B cell (primary cell): ENCODE measurements around the gene MLH3. TPM values are rescaled to one million over a fixed set of nuclear protein-coding genes. Genes with fewer than 3 reads are reported as not detected.

Experiments used
- ATAC-seq: fragments of 200-7000 bp; cut with Tn5 transposase; one replicate; pipeline ENCODE4 v1.10.0; 2021; ENCODE audit warnings: low read depth, mild to moderate bottlenecking, moderate number of reproducible peaks, moderate library complexity
- CTCF ChIA-PET: fragments of 350-600 bp; sonication (Branson Sonifier 250); formaldehyde crosslinking; loops from one replicate; lab custom pipeline; 2021; ENCODE audit warnings: antibody characterized with exemption, inconsistent platforms; lab: Charles Lee
- POLR2A ChIA-PET: fragments of 350-600 bp; sonication (Branson Sonifier 250); formaldehyde crosslinking; loops from one replicate; lab custom pipeline; 2021; ENCODE audit warnings: antibody characterized with exemption; lab: Charles Lee
- DNase-seq: peaks from one replicate; pipeline ENCODE4 v3.0.0; 2013
- H2AFZ ChIP-seq: 2 replicates; pipeline ENCODE4 v1.6.1; 2012; ENCODE audit warnings: mild to moderate bottlenecking, low read depth, low read length; ENCODE audit not compliant: insufficient read depth, poor library complexity, severe bottlenecking
- H3K27ac ChIP-seq, 2 donors: 1 replicate in 1 of 2; 2 replicates in 1 of 2; pipeline ENCODE4 v1.5.1; 2012 to 2013; ENCODE audit warnings: low read length in 2 of 2, mild to moderate bottlenecking in 2 of 2, moderate library complexity in 1 of 2
- H3K27me3 ChIP-seq, 4 experiments: fragments of 200-600 bp in 1 of 4; sonication (generic) in 1 of 4; replicated peaks in 1 of 4; 1 replicate in 2 of 4; 2 replicates in 2 of 4; pipeline versions ENCODE4 v1.6.1 to v1.7.0; 2013 to 2016; ENCODE audit warnings: low read length in 3 of 4, mild to moderate bottlenecking in 2 of 4, mixed read lengths in 1 of 4, moderate library complexity in 1 of 4; ENCODE audit not compliant: insufficient read depth in 4 of 4, control insufficient read depth in 3 of 4; ENCODE audit errors: control extremely low read depth in 1 of 4
- H3K36me3 ChIP-seq, 2 experiments: replicated peaks in 1 of 2; 1 replicate in 1 of 2; 2 replicates in 1 of 2; pipeline versions ENCODE4 v1.6.1 to v1.7.1; 2013; ENCODE audit warnings: low read length in 1 of 2; ENCODE audit not compliant: insufficient read depth in 2 of 2, control insufficient read depth in 1 of 2; ENCODE audit errors: control extremely low read depth in 1 of 2, extremely low read depth in 1 of 2
- H3K4me1 ChIP-seq, 2 donors: fragments of 200-600 bp in 1 of 2; sonication (generic) in 1 of 2; 1 replicate in 1 of 2; 2 replicates in 1 of 2; pipeline versions ENCODE4 v1.5.1 to v1.6.1; 2013 to 2017; ENCODE audit warnings: low read length in 2 of 2; ENCODE audit not compliant: control insufficient read depth in 2 of 2, insufficient read depth in 2 of 2
- H3K4me2 ChIP-seq: replicated peaks from 2 replicates; pipeline ENCODE3; 2012; ENCODE audit warnings: mild to moderate bottlenecking, low read depth, low read length; ENCODE audit not compliant: poor library complexity, severe bottlenecking
- H3K4me3 ChIP-seq, 5 experiments: fragments of 200-600 bp in 1 of 5; sonication (generic) in 1 of 5; 1 replicate in 3 of 5; 2 replicates in 2 of 5; pipeline versions ENCODE4 v1.5.1 to v1.7.0; 2011 to 2016; ENCODE audit warnings: low read length in 4 of 5, mild to moderate bottlenecking in 4 of 5, low read depth in 2 of 5, control low read depth in 1 of 5, moderate library complexity in 1 of 5; ENCODE audit not compliant: insufficient read depth in 1 of 5; ENCODE audit errors: control extremely low read depth in 1 of 5, extremely low read depth in 1 of 5
- H3K79me2 ChIP-seq: fragments of 200-600 bp; sonication (generic); one replicate; pipeline ENCODE4 v1.6.0; 2016; ENCODE audit warnings: low read length; ENCODE audit not compliant: control insufficient read depth, insufficient read depth
- H3K9ac ChIP-seq: fragments of 200-600 bp; sonication (generic); 2 replicates; pipeline ENCODE4 v1.6.1; 2017; ENCODE audit warnings: mild to moderate bottlenecking, low read length, moderate library complexity
- H3K9me3 ChIP-seq, 3 donors: one replicate each; pipeline versions ENCODE4 v1.6.1 to v1.7.1; 2013; ENCODE audit warnings: low read length in 2 of 3; ENCODE audit not compliant: control insufficient read depth in 2 of 3, insufficient read depth in 1 of 3; ENCODE audit errors: control extremely low read depth in 1 of 3
- H4K20me1 ChIP-seq: 2 replicates; pipeline ENCODE4 v1.6.0; 2012; ENCODE audit warnings: mild to moderate bottlenecking, low read length; ENCODE audit not compliant: insufficient read depth, control insufficient read depth, poor library complexity, severe bottlenecking
- H3K27ac Mint-ChIP-seq: one replicate; pipeline ENCODE4 v1.8.0; 2021; ENCODE audit warnings: mixed read lengths
- H3K27me3 Mint-ChIP-seq: one replicate; pipeline ENCODE4 v1.8.0; 2021; ENCODE audit warnings: mixed read lengths
- H3K4me1 Mint-ChIP-seq: one replicate; pipeline ENCODE4 v1.8.0; 2021; ENCODE audit warnings: mixed read lengths
- H3K4me3 Mint-ChIP-seq: one replicate; pipeline ENCODE4 v1.8.0; 2021; ENCODE audit warnings: mixed read lengths
- H3K9me3 Mint-ChIP-seq: one replicate; pipeline ENCODE4 v1.8.0; 2022; ENCODE audit warnings: mixed read lengths; ENCODE audit not compliant: insufficient read depth
- EZH2 ChIP-seq: IDR thresholded peaks from 2 replicates; pipeline ENCODE4 v1.6.1; 2012; ENCODE audit warnings: borderline replicate concordance, low read depth, mild to moderate bottlenecking, moderate library complexity, low read length; ENCODE audit not compliant: insufficient read depth, poor library complexity, severe bottlenecking
- WGBS: methylation state at CpG from one replicate; pipeline ENCODE4 v1.1.5; 2013; ENCODE audit warnings: missing lambda C conversion rate; ENCODE audit not compliant: insufficient coverage; 5-methylcytosine and 5-hydroxymethylcytosine counted together
- intact Hi-C: fragments of 100-400 bp; cut with micrococcal nuclease; formaldehyde crosslinking; loops from one replicate; pipeline ENCODE4 v1.10.0; 2022
- polyA plus RNA-seq: library from polyadenylated mRNA; depleted of rRNA; stranded (reverse); fragments of >200 nt; gene quantifications from 2 replicates; pipeline ENCODE4 v1.2.3, GENCODE V29; 2012
- total RNA-seq, 2 donors: library from RNA; stranded (reverse); fragments of 120-200 nt in 1 of 2; gene quantifications; 1 replicate in 1 of 2; 2 replicates in 1 of 2; pipeline versions ENCODE4 v1.2.3 to v1.2.4, GENCODE V29; 2013 to 2022
- TF ChIP-seq, protein P1 (sequence below): fragments of 200-600 bp; IDR thresholded peaks from one replicate; pipeline ENCODE4 v1.8.0; 2022; ENCODE audit warnings: antibody characterized with exemption, mild to moderate bottlenecking

MLH3 gene
- total and polyA plus RNA-seq, 2 donors (not counting 1 experiment from before 2014, with no cell fraction given), result 6.7 to 19.9 TPM

DNA sequence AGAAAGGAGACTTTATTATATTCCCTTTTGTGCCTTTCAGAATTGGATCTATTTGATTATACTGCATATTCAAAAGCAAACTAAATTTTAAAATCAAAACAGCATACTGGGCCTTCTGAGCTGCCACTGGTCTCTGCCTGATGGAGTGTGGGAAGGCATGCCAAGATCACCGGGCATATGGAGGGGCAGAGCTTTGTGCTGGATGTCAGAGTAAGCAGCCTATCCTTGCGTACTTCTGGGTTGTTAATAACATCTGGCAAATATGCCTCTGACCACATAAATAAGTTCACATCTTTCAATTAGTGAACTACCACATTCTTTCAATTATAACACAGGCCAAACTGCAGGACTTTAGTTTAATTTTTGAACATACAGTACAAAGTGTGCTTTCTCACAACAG is 18.3 kb downstream of the MLH3 start:
- Mint-ChIP-seq H3K27me3 (no peaks in the 10 kb centered on the region), H3K9me3 (no peaks in the 10 kb centered on the region), H3K27ac (no peak overlapping the region), H3K4me1 (no peaks in the 10 kb centered on the region), H3K4me3 (no peak overlapping the region)
- Histone ChIP-seq H3K27ac (no peak overlapping the region), H3K36me3 (peaks cover 7 to 36% of the 10 kb centered on the region in 2 experiments), H3K9me3 (no peaks in the 10 kb centered on the region), H4K20me1 (no peaks in the 10 kb centered on the region), H3K4me2 (no peak overlapping the region), H3K79me2 (no peaks in the 10 kb centered on the region), H3K9ac (no peak overlapping the region), H3K4me1 (no peaks in the 10 kb centered on the region), H3K27me3 (no peaks in the 10 kb centered on the region), H3K4me3 (no peak overlapping the region), H2AFZ (no peak overlapping the region)
- intact Hi-C loops, result no loop called here
- DNase-seq, result no peak
- POLR2A ChIA-PET, result no interaction called here
- CTCF ChIA-PET, result no interaction called here
- TF ChIP-seq, protein P1, sequence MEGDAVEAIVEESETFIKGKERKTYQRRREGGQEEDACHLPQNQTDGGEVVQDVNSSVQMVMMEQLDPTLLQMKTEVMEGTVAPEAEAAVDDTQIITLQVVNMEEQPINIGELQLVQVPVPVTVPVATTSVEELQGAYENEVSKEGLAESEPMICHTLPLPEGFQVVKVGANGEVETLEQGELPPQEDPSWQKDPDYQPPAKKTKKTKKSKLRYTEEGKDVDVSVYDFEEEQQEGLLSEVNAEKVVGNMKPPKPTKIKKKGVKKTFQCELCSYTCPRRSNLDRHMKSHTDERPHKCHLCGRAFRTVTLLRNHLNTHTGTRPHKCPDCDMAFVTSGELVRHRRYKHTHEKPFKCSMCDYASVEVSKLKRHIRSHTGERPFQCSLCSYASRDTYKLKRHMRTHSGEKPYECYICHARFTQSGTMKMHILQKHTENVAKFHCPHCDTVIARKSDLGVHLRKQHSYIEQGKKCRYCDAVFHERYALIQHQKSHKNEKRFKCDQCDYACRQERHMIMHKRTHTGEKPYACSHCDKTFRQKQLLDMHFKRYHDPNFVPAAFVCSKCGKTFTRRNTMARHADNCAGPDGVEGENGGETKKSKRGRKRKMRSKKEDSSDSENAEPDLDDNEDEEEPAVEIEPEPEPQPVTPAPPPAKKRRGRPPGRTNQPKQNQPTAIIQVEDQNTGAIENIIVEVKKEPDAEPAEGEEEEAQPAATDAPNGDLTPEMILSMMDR, result no peak
- no CpG with 5 or more reads among the region's 2 CpGs for WGBS
- no peak for ATAC-seq

DNA sequence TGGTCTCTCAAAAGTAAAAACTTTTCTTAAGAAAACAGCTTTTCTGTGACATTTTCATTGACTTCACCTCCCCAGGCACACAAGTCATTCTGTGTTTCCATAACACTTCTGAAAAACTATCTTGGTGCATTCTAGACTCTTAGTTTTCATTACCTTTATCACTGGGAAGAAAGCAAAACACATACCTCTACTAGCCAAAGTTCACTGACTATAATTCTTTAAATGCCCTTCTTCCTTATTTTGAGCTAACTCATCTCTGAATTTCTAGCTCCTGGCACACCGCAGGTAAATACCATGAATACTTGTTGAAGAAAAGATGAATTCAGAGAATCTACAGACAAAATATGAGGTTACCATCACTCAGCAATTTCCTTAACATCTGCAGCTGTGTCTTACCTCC is 21.1 kb downstream of the MLH3 start:
- no peak overlapping the region for H3K27ac Mint-ChIP-seq

More for the DNA sequence above, 21.1 kb downstream of the MLH3 start:
- POLR2A ChIA-PET, result no interaction called here
- H3K79me2 ChIP-seq, result no peaks in the 10 kb centered on the region
- H2AFZ ChIP-seq, result no peak overlapping the region
- no peak overlapping the region for H3K4me3 Mint-ChIP-seq
- no peak overlapping the region for H3K4me3 ChIP-seq
- ATAC-seq (no peak), DNase-seq (no peak)
- H4K20me1 ChIP-seq, result no peaks in the 10 kb centered on the region
- no peaks in the 10 kb centered on the region for H3K27me3 ChIP-seq
- no peaks in the 10 kb centered on the region for H3K9me3 ChIP-seq
- no peak overlapping the region for H3K4me2 ChIP-seq
- H3K9me3 Mint-ChIP-seq, result no peaks in the 10 kb centered on the region
- peaks cover 9 to 29% of the 10 kb centered on the region in 2 experiments for H3K36me3 ChIP-seq
- CTCF ChIA-PET, result no interaction called here
- intact Hi-C loops, result no loop called here
- H3K27ac ChIP-seq, result no peak overlapping the region
- WGBS, result no CpG with 5 or more reads among the region's 1 CpG
- H3K27me3 Mint-ChIP-seq, result no peaks in the 10 kb centered on the region
- H3K4me1 ChIP-seq, result no peaks in the 10 kb centered on the region
- no peak for TF ChIP-seq EZH2
- TF ChIP-seq, protein P1, result no peak
- no peak overlapping the region for H3K9ac ChIP-seq
- H3K4me1 Mint-ChIP-seq, result no peaks in the 10 kb centered on the region
